ENCODE data around the gene RAPH1.
"Not testable (repeated sequence)": the region's sequence is repeated elsewhere in the genome, so short reads cannot be mapped to it uniquely, and the experiment has no call there.

The RAPH1 gene

DNA sequence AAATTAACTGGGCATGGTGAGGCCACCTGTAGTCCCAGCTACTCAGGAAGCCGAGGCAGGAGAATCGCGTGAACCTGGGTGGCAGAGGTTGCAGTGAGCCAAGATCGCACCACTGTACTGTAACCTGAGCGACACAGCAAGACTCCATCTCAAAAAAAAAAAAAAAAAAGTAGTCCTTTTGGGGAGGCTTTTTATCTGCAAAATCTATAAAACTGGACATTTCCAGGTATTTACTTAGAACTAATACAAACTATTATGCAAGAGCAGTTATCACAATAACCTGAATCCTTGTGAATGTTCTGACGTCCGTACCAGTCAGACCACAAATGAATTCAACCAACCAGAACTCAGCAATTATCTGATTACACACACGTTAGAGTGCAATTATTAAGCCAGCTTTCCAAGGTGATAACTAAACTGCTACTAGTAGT, 8.8 kb upstream of the RAPH1 start:
- DNase-seq = no peak

DNA sequence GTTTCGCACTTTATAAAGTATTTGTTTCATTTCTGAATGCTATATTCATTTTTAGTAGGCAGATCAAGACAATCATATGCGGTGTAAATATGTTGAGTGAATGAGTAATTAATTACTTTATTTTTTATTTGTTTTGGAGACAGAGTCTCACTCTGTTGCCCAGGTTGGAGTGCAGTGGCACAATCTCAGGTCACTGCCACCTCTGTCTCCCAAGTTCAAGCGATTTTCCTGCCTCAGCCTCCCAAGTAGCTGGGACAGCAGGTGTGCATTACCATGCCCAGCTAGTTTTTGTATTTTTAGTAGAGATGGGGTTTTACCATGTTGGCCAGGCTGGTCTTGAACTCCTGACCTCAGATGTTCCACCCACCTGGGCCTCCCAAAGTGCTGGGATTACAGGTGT, 5.5 kb upstream of the RAPH1 start:
- not testable (repeated sequence) for DNase-seq

DNA sequence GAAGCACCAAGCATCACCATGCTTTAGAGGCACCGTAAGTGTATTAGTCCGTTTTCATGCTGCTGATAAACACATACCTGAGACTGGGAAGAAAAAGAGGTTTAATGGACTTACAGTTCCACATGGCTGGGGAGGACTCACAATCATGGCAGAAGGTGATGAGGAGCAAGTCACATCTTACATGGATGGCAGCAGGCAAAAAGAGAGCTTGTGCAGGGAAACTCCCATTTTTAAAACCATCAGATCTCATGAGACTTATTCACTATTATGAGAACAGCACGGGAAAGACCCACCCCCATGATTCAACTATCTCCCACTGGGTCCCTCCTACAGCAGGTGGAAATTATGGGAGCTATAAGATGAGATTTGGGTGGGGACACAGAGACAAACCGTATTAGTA, 3.1 kb upstream of the RAPH1 start:
- not testable (repeated sequence) for DNase-seq

- DNase-seq = not testable (repeated sequence)
Measured at GRCh38 chr2:203536586-203536951, 1.5 kb upstream of the RAPH1 start.

DNA sequence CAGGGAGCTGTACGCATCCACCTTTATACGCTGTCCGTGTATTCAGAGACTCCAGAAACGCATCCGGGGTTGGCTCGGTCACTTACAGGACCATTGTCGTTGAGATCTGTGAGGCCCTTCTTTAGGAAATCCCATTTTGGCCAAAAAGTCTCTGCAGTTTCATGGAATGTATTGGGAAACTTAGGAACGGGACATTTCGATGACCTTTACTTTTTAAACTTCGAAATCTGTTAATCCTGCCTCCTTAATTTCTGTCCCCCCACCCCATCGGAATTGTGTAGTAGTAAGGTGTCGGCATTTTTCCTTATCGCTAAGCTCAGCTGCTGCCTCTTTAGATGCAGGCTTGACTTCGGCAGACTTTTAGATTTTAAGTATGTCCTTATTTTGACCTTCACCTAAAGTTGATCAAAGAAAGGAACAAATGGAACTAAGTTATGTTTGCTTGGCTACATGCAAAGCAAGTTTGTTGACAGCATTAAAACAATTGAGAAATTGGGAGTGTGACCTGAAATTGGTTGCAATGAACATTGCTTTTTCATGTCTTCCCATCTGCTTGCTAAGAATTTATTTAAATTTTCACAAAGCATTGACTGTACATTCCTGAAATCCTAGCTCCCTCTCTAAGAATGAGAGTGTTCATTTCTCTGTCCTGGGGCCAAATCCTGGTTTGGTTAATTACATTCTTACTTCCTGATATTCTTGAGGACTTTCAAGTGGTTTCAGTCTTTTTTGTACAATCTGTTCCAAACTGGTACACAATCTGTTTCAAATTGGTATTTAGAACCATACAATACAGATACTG, 884 bp upstream of the RAPH1 start:
- no peak for DNase-seq

DNA sequence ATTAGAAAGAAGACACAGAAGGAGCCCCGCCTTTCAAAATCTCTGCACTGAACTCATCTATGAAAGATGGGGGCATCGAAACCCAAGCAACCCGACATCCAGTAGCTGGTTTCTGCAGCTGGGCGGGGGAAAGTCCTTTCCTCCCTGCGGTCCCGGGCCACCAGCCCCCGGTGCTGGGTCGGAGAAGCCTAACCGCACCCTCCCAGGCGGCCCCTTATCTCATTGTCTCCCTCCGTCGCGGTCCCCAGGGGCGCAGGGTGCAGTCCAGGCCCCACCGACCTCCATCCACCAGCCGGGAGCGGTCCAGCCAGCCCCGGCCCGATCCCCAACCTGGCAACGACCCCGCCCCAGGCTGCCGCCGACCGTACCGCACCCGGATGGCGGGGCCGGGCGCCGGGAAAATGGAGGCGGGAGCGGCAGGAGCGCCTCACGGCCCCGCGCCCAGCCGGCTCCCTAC, 452 bp downstream of the RAPH1 start:
- peak; percentile 75 for DNase-seq

DNA sequence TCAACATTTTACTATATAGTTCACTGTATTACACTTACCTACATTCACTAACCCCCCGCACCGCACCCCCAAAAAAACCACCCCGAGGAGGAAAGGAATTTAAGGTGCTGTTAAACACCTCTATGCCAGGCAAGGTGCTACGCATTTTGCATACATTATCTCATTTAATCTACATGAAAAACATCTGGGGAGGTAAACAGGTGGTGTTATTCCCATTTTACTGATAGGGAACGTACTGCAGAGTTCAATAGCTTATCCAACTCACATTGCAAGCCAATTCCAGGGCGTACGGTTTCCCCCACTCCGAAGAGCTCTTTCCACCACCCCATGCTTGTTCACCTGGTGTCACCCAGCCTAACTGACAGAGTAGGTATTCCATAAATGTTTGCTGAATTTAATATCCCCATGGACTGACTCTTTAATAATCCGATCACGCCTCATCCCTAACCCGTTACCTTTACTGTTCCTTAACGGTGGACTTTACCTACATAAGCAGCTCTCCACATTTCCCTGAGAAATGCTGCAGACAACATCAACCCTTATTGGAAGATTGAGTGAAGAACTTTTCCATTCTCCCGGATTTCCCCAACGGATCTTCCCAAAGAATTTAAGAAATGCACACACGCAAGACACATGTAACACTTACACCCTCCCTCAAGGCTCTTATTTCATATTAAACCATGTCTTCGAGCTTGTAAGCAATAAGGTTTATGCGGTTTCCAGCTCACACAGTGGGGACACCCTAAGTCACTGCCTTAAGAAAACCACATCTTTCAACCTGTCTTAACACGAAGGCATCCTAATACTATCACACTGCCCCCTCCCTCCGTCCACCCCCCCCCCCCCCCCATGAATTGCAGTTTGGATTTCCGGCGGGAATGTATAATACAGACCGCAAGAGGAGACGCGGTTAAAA, 1.2 kb downstream of the RAPH1 start:
- no peak for DNase-seq

DNA sequence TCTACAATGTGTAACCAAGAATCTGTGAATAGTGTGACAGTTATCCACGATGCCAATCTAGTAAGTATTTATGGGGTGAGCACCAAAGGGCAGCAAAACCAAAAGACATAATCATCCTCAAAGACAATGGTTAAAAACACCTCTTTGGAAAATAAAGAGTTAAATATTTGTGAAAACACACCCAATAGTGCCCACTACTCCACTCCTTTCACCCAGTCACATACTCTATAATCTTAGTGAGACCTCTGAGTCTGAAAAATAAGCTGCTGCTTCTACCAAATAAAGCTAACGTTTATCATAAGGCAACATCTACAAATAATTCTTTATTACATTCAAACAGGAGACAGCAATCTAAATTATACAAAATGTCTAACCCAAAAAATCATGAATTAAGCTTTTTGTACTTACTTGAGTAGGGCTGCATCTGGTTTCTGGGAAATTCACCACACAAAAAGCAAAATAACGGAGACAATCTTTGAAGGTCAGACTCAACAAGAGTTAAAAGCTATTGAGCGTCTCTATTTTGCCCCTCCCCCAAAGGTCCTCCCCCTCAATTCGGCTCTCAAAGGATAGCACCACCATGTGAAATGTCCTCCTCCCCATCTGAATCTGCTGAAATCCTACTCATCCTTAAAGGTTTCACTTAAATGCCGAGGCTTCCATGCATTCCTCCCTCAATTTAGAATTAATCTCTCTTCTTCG, 2.0 kb downstream of the RAPH1 start:
- no peak for DNase-seq

- DNase-seq = no peak
Measured at GRCh38 chr2:203527719-203528118, 7.4 kb downstream of the RAPH1 start.

DNA sequence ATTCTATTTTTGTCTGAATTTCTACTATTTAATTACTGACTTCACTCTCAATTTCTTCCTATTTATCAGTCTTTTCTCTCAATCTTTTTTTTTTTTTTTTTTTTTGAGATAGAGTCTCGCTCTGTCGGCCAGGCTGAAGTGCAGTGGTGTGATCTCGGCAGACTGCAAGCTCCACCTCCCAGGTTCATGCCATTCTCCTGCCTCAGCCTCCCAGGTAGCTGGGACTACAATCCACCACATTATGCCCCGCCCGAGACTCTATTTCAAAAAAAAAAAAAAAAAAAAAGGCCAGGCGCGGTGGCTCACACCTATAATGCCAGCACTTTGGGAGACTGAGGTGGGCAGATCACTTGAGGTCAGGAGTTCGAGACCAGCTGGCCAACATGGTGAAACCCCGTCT, 21.8 kb downstream of the RAPH1 start:
- DNase-seq = not testable (repeated sequence)

- no peak for DNase-seq
Measured at GRCh38 chr2:203510941-203511305, 24.2 kb downstream of the RAPH1 start.

DNA sequence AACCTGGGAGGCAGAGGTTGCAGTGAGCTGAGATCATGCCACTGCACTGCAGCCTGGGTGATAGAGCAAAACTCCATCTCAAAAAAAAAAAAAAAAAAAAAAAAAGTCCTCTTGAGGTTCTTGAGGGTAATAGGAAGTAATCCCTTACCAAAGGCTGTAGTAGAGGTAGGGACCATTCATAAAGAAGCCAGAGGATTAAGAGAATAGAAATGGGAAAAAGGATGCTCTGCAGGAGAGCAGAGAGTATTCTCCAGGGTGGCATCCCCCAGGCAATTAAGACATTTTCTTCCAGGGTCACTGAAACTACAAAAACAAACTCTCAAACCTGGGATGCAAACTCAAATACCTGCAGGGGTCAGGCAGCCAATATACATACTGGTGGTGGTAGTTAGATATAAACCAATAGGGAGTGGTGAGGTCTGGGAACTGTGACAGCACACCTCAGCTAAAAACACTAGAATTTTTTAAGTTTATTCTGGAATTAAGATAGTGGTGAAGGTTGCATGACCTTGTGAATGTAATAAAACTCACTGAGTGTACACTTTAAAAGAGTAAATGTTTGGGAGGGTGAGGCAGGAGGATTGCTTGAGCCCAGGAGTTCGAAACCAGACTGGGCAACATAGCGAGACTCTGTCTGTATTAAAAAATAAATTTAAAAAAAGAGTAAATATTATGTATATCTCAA, 24.7 kb downstream of the RAPH1 start:
- DNase-seq = no peak

DNA sequence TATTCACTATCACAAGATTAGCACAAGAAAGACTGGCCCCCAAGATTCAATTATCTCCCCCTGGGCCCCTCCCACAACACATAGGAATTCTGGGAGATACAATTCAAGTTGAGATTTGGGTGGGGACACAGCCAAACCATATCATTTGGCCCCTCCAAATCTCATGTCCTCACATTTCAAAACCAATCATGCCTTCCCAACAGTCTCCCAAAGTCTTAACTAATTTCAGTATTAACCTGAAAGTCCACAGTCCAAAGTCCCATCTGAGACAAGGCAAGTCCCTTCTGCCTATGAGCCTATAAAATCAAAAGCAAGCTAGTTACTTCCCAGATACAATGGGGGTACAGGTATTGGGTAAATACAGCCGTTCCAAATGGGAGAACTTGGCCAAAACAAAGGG, 31.6 kb downstream of the RAPH1 start:
- not testable (repeated sequence) for DNase-seq

GRCh38 chr2:203501873-203502272, 33.2 kb downstream of the RAPH1 start:
- no peak for DNase-seq

- DNase-seq = no peak
Measured at GRCh38 chr2:203500951-203501350, 34.1 kb downstream of the RAPH1 start.

- no peak for DNase-seq
Measured at GRCh38 chr2:203500297-203500696, 34.8 kb downstream of the RAPH1 start.

DNA sequence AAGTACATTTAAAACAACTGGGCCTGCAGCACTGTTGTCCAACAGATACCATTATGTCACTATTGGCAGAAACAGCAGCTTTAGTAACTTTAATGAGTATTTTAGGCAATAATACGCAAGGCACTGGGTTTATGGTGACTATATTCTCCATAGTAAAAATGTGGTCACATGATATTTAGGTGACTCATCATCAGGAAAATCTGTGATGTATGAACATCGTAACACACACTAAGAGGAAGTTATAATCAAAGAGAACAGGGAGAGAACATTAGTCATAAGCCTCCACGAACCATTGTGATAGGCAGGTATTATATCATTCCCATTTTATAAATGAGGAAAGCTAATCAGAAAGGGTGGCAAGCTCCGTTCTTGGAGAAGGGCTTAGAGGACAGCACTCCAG, 36.9 kb downstream of the RAPH1 start:
- no peak for DNase-seq

- no peak for DNase-seq
Measured at GRCh38 chr2:203492965-203493364, 42.1 kb downstream of the RAPH1 start.

DNA sequence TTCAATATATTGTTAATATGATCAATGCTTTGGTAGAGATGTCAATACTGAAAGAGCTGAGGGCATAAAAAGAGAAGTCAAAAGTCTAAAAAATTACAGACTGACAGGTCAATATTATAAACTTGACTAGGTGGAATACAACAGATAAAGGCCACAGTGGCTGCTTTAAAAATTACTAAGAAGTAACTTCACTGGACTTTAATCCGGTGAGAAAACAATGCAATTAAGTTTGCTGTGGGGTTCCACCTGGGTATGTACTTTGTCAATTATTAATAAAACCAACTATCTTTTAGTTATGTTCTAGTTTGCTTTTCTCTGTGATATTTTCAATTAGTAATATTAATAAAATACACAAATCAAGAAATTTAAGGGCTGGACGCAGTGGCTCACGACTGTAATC, 44.7 kb downstream of the RAPH1 start:
- no peak for DNase-seq

DNA sequence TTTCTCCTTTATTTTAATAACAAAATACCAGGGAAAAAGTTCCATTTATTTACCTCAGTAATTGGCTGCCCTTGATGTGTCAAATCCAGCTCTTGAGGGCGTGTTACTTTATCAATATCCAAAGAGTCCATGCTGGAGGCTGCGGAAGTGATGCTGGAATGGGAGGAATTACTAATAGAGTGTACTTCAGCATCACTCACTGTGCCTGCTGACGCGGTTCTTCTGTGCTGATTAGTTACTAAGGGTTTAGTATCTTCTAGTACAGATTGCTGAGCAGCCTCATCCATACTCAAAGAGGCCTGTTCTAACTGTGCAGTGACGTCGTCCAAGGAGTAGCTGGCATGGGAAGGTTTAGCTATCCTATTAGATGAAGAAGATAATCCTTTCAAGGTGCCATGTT, 45.6 kb downstream of the RAPH1 start:
- no peak for DNase-seq

- peak; percentile 70 for DNase-seq
Measured at GRCh38 chr2:203484266-203485112, 50.6 kb downstream of the RAPH1 start.

- no peak for DNase-seq
Measured at GRCh38 chr2:203480623-203481022, 54.5 kb downstream of the RAPH1 start.
